Thyroid gland (tissue), 4 donors: ENCODE data around the gene URM1. TPM values are rescaled to one million over a fixed set of nuclear protein-coding genes. Genes with fewer than 3 reads are reported as not detected.
"Not testable (repeated sequence)": the region's sequence is repeated elsewhere in the genome, so short reads cannot be mapped to it uniquely, and the experiment has no call there.

Source experiments
- DNase-seq, 2 donors: peaks; one replicate each; pipeline ENCODE4 v3.0.0-alpha.2; 2019
- H3K27ac ChIP-seq, 3 donors: fragments of 200-600 bp; sonication (generic); 1 replicate in 2 of 3; 2 replicates in 1 of 3; pipeline ENCODE4 v1.5.1; 2016 to 2019; ENCODE audit warnings: mild to moderate bottlenecking in 1 of 3, moderate library complexity in 1 of 3
- H3K27me3 ChIP-seq: fragments of 200-600 bp; sonication (generic); one replicate; pipeline ENCODE4 v1.5.1; 2019
- H3K36me3 ChIP-seq, 2 donors: fragments of 200-600 bp; sonication (generic); one replicate each; pipeline ENCODE4 v1.5.1; 2016 to 2019
- H3K4me1 ChIP-seq, 2 donors: fragments of 200-600 bp; sonication (generic); one replicate each; pipeline ENCODE4 v1.5.1; 2017 to 2019
- H3K4me3 ChIP-seq, 3 donors: fragments of 200-600 bp; sonication (generic); replicated peaks in 1 of 3; 1 replicate in 2 of 3; 2 replicates in 1 of 3; pipeline ENCODE4 v1.5.1; 2016; ENCODE audit warnings: mild to moderate bottlenecking in 1 of 3
- H3K9me3 ChIP-seq: fragments of 200-600 bp; sonication (generic); one replicate; pipeline ENCODE4 v1.5.1; 2017
- POLR2A ChIP-seq, 2 donors: fragments of 450-650 bp; IDR thresholded peaks; one replicate each; pipeline ENCODE4 v1.6.1; 2017; ENCODE audit warnings: antibody characterized with exemption in 2 of 2, mild to moderate bottlenecking in 2 of 2, moderate library complexity in 1 of 2
- WGBS, 2 donors: methylation state at CpG; one replicate each; pipeline ENCODE4 v1.1.5; 2017; 5-methylcytosine and 5-hydroxymethylcytosine counted together
- intact Hi-C: fragments of 100-400 bp; cut with DNase I; formaldehyde crosslinking; loops from one replicate; pipeline ENCODE4 v1.15.1; 2023
- total RNA-seq, 4 donors: library from RNA; depleted of rRNA; stranded (reverse); fragments of >200 nt; gene quantifications; one replicate each; pipeline ENCODE4 v1.2.3, GENCODE V29; 2016
- TF ChIP-seq, protein P1 (sequence below), 6 experiments: fragments of 200-600 bp in 3 of 6; fragments of 450-650 bp in 3 of 6; sonication (generic) in 3 of 6; IDR thresholded peaks; one replicate each; pipeline ENCODE4 v1.5.1; 2016 to 2019; ENCODE audit warnings: antibody characterized with exemption in 6 of 6, mild to moderate bottlenecking in 2 of 6, inconsistent platforms in 1 of 6, moderate library complexity in 1 of 6

The URM1 gene
- total RNA-seq, 4 donors from 2014 or later, result 24.3 to 39.4 (median 31.2) TPM

DNA sequence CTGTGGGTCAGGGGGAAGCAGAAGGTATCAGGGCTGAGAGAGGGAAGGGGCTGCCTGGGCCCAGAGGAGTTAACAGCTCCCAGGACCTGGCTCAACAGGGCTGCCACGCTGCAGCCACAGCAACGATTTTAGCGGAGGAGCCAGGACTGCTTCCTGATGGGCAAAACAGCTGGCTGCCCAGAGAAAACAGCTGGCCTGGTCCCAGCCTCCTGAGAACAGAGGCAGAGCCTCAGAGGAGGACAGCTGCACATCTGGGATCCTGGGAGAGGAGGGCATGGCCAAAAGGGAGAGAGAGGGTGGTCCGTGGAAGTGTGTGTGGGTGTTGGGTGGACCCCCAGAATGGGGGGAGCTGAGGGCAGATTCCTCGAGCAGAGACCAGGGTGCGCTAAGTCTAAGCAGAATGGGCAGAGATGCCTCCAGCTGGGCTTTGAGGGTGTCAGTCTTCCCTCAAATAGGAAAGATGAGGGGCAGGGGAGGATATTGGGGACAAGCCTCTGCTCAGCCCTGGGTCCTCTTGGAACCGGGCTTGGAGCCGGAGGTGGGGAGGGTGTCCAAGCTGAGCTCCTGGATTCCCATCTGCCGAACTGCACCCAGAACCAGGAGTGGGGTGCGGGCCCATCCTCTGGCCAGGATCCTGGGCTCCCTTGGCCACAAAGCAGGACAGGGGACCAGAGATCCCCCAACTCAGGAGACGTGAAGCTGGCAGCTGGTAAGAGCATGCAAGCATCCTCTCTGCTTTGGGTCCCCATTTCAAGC, 40.4 kb downstream of the URM1 start:
- 56 to 62% methylated on average over 9 to 11 of the region's 11 CpGs for WGBS, 2 donors
- no peak for DNase-seq
- intact Hi-C loops, result loop anchor here (5.0 to 10.0 kb wide), 2 partner anchors 49 to 117 kb away; no protein-coding TSS in a partner anchor
- Histone ChIP-seq H3K36me3 (no peaks in the 10 kb centered on the region), H3K4me3 (no peak overlapping the region), H3K4me1 (peaks cover 18 to 19% of the 10 kb centered on the region in 2 donors), H3K27me3 (no peaks in the 10 kb centered on the region), H3K27ac (no peak overlapping the region), H3K9me3 (no peaks in the 10 kb centered on the region)
- TF ChIP-seq, protein P1, sequence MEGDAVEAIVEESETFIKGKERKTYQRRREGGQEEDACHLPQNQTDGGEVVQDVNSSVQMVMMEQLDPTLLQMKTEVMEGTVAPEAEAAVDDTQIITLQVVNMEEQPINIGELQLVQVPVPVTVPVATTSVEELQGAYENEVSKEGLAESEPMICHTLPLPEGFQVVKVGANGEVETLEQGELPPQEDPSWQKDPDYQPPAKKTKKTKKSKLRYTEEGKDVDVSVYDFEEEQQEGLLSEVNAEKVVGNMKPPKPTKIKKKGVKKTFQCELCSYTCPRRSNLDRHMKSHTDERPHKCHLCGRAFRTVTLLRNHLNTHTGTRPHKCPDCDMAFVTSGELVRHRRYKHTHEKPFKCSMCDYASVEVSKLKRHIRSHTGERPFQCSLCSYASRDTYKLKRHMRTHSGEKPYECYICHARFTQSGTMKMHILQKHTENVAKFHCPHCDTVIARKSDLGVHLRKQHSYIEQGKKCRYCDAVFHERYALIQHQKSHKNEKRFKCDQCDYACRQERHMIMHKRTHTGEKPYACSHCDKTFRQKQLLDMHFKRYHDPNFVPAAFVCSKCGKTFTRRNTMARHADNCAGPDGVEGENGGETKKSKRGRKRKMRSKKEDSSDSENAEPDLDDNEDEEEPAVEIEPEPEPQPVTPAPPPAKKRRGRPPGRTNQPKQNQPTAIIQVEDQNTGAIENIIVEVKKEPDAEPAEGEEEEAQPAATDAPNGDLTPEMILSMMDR (IDR thresholded peaks at IDR 0.05), result no peak
- TF ChIP-seq POLR2A (IDR thresholded peaks at IDR 0.05), result no peak

DNA sequence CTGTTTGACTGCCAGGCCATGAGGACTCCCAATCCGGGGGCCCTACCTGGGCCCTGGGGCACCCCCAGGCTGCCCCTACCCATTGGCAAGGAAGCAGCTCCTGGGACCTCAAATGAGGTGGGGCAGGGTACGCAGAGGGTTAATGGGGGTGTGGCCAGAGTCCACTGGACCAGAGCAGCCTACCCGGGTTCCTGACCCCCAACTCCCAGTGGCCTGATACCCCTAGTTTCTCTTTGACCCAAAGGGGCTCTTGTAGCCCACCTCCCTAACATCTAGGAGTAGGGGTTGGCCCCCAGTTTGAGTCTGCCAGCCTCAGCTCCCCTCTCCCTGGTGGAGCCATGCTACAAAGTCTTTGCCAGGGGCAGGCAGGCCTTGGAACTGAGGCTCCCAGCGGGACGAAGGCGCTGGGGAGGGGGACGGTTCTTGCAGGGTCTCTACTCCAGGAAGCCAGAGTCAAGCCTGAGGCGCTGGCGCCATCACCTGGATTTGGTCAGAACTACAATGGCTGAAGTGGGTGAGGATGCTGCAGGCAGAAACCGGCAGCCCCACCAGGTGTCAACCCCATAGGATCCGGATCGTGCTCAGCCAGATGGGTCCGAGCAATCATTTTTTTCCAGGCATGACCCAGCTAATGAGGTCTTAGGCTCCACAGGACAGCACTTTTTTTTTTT, 41.1 kb downstream of the URM1 start:
- H3K27me3 ChIP-seq, result no peaks in the 10 kb centered on the region
- intact Hi-C loops, result loop anchor here (5.0 to 10.0 kb wide), 2 partner anchors 50 to 117 kb away; no protein-coding TSS in a partner anchor

DNA sequence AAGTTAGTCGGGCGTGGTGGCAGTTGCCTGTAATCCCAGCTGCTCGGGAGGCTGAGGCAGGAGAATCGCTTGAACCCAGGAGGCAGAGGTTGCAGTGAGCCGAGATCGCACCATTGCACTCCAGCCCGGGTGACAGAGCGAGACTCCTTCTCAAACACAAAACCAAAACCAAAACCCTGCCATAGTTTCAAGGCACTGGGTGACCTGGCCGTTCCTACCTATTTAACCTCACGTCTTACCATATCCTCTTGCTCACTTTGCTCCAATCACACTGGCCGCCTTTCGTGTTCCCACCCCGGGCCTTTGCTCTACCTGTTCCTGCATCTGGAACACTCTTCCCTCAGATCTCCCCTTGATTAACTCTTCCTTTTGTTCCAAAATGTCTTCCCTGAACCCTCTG, 42.6 kb downstream of the URM1 start:
- not testable (repeated sequence) for H3K27ac ChIP-seq, H3K4me3 ChIP-seq, H3K36me3 ChIP-seq, DNase-seq, H3K9me3 ChIP-seq, H3K4me1 ChIP-seq, H3K27me3 ChIP-seq
- intact Hi-C loops, result loop anchor here (5.0 to 10.0 kb wide), 2 partner anchors 51 to 119 kb away; no protein-coding TSS in a partner anchor
- WGBS, 2 donors, result 83 to 89% methylated on average over 13 of the region's 13 CpGs

More for the DNA sequence above, 41.1 kb downstream of the URM1 start:
- Histone ChIP-seq H3K4me1 (peaks cover 13% of the 10 kb centered on the region in 2 donors), H3K9me3 (no peaks in the 10 kb centered on the region), H3K27ac (no peak overlapping the region), H3K36me3 (no peaks in the 10 kb centered on the region), H3K4me3 (no peak overlapping the region)
- peak; percentile 40 to 57 for DNase-seq
- WGBS, 2 donors, result 18 to 21% methylated on average over 12 to 13 of the region's 13 CpGs
- TF ChIP-seq, protein P1 (IDR thresholded peaks at IDR 0.05), result peak; percentile 38 to 63 (median 46)
- TF ChIP-seq POLR2A (IDR thresholded peaks at IDR 0.05), result no peak

DNA sequence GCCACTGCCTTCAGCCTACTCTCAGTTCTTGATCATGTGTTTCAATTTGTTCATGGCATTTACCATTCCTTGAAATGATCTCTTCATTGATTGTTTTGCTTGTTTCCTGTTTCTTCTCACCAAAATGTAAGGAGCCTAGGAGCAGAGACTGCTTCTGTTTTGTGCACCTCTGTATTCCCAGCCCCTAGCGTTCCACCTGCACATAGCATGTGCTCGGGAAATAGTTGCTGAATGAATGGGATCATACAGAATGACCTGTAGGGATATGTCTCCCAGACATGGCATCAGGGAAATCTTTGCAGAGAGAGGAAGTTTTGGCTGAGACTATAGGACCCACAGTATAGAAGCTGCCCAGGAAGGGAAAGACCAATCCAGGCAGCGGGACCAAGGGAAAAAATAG, 43.3 kb downstream of the URM1 start:
- H3K36me3 ChIP-seq, result no peaks in the 10 kb centered on the region
- TF ChIP-seq POLR2A (IDR thresholded peaks at IDR 0.05), result no peak
- TF ChIP-seq, protein P1 (IDR thresholded peaks at IDR 0.05), result no peak
- H3K4me3 ChIP-seq, result no peak overlapping the region
- peaks cover 5 to 15% of the 10 kb centered on the region in 2 donors for H3K4me1 ChIP-seq
- no peak for DNase-seq
- no peaks in the 10 kb centered on the region for H3K9me3 ChIP-seq
- H3K27me3 ChIP-seq, result no peaks in the 10 kb centered on the region
- WGBS, 2 donors, result 71 to 77% methylated on average over 3 of the region's 3 CpGs
- intact Hi-C loops, result loop anchor here (5.0 to 10.0 kb wide), 2 partner anchors 52 to 120 kb away; no protein-coding TSS in a partner anchor
- no peak overlapping the region for H3K27ac ChIP-seq

DNA sequence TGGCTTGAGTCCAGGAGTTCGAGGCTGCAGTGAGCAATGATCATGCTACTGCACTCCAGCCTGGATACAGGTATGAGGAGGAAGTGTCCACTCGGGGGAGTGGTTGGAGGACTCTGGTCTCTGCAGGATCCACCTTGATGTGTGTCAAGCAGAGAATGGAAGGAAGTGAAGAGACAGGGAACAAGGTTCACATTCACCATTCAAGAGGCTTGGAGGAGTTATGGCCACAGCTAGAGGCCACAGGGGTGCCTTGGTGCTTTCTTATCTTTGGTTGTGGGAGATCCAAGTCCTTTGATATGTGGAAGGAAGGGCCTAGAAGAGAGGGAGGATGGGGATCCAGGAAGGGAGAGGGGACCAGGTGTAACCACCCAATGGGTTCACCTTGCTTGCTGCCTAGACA, 44.1 kb downstream of the URM1 start:
- no peak for DNase-seq
- Histone ChIP-seq H3K4me1 (peaks cover 10 to 21% of the 10 kb centered on the region in 2 donors), H3K27ac (no peak overlapping the region), H3K4me3 (no peak overlapping the region), H3K9me3 (no peaks in the 10 kb centered on the region), H3K36me3 (no peaks in the 10 kb centered on the region), H3K27me3 (no peaks in the 10 kb centered on the region)
- TF ChIP-seq, protein P1 (IDR thresholded peaks at IDR 0.05), result no peak
- no peak for TF ChIP-seq POLR2A (IDR thresholded peaks at IDR 0.05)
- WGBS, 2 donors, result 76 to 93% methylated on average over 2 of the region's 2 CpGs
- intact Hi-C loops, result loop anchor here (10.0 kb wide), 1 partner anchor 120 kb away; no protein-coding TSS in a partner anchor
